ENCODE measurements around the gene EYS.

GRCh38 chr6:63997221-63997620 is 1709.8 kb downstream of the EYS start:
- TF ChIP-seq CTCF (conservative IDR thresholded peaks at IDR 0.05) (no peak), ZFX (IDR thresholded peaks at IDR 0.05) (no peak)

Measured in C4-2B (cell line).